Nephron (organoid): ENCODE results near the gene TTC12.

ENCODE experiments used
- H3K27ac Mint-ChIP-seq, 3 experiments: 2 replicates each; pipeline ENCODE4 v1.8.0; 2020; ENCODE audit warnings: mixed read lengths in 3 of 3, mild to moderate bottlenecking in 2 of 3, moderate library complexity in 1 of 3
- H3K27me3 Mint-ChIP-seq: 2 replicates; pipeline ENCODE4 v1.8.0; 2021; ENCODE audit warnings: low read depth, mild to moderate bottlenecking, moderate library complexity, mixed read lengths
- H3K36me3 Mint-ChIP-seq: 2 replicates; pipeline ENCODE4 v1.8.0; 2020; ENCODE audit warnings: low read depth, mixed read lengths
- H3K4me1 Mint-ChIP-seq: 2 replicates; pipeline ENCODE4 v1.8.0; 2020; ENCODE audit warnings: mixed read lengths
- H3K4me3 Mint-ChIP-seq, 3 experiments: 2 replicates each; pipeline ENCODE4 v1.8.0; 2020; ENCODE audit warnings: mild to moderate bottlenecking in 3 of 3, mixed read lengths in 3 of 3, moderate library complexity in 2 of 3
- H3K9me3 Mint-ChIP-seq: 2 replicates; pipeline ENCODE4 v1.8.0; 2020; ENCODE audit warnings: mixed read lengths
- TF ChIP-seq, protein P1 (sequence below), 3 experiments: fragments of 200-600 bp; sonication (generic); IDR thresholded peaks; one replicate each; pipeline ENCODE4 v1.5.0; 2021; ENCODE audit warnings: antibody characterized with exemption in 3 of 3; ENCODE audit not compliant: unreplicated experiment in 3 of 3

TTC12 gene

DNA sequence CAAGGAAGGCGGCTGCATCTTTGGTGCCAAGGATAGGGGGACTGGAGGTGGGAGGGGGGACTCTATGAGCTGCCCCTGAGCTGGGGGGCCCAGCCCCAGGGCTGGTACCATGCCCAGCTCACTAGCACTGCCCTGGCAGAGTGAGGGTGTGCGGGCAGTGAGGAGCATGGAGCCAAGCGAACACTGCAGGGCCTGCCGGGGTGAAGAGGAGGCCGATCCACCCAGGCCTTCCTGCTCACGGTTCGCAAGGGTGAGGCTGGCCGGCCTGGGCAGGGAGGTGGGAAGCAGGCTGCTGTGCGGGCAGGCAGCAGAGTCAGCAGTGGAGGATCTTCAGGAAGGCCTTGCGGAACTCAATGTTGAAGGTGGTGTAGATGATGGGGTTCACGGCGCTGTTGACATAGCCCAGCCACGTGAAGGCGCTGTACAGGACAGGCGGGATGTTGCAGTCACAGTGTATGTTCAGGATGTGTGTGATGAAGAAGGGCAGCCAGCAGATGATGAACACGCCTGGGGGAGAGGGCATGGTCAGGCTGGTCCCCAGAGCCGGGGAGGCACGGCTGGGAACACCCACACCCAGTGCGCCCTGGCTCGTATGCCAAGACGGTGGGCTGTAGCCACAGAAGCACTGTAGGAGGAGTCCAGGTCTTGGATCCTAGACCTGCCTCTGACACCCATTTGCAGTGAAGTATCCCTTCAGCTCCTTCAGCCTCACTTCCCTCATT, 96.2 kb downstream of the TTC12 start:
- Mint-ChIP-seq H3K36me3 (no peaks in the 10 kb centered on the region), H3K27me3 (peaks cover 20% of the 10 kb centered on the region), H3K9me3 (no peaks in the 10 kb centered on the region), H3K27ac (no peak overlapping the region), H3K4me1 (no peaks in the 10 kb centered on the region), H3K4me3 (no peak overlapping the region)
- TF ChIP-seq, protein P1, sequence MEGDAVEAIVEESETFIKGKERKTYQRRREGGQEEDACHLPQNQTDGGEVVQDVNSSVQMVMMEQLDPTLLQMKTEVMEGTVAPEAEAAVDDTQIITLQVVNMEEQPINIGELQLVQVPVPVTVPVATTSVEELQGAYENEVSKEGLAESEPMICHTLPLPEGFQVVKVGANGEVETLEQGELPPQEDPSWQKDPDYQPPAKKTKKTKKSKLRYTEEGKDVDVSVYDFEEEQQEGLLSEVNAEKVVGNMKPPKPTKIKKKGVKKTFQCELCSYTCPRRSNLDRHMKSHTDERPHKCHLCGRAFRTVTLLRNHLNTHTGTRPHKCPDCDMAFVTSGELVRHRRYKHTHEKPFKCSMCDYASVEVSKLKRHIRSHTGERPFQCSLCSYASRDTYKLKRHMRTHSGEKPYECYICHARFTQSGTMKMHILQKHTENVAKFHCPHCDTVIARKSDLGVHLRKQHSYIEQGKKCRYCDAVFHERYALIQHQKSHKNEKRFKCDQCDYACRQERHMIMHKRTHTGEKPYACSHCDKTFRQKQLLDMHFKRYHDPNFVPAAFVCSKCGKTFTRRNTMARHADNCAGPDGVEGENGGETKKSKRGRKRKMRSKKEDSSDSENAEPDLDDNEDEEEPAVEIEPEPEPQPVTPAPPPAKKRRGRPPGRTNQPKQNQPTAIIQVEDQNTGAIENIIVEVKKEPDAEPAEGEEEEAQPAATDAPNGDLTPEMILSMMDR (IDR thresholded peaks at IDR 0.05; ENCODE audit: unreplicated experiment in 3 of 3), result no peak

DNA sequence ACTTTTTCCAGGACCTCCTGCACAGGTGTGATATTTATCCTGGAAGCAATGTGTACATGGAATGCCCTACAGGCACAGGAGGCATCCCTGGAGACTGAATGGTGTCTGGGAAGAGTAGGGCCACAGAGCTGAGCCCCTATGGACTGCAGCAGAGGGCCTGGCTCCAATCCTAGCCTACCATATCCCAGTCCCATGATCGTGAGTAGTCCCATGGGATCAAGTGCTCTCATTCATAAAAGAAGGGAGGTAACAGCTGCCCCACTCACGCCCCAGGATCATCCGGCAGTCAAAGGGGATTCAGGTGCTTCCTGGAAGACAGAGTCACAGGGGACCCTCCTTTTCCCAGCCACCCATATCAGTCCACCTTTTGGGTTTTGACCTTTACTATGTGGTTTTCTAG, 97.2 kb downstream of the TTC12 start:
- TF ChIP-seq, protein P1 (IDR thresholded peaks at IDR 0.05; ENCODE audit: unreplicated experiment in 3 of 3), result no peak
- Mint-ChIP-seq H3K36me3 (no peaks in the 10 kb centered on the region), H3K27me3 (peaks cover 17% of the 10 kb centered on the region), H3K4me3 (no peak overlapping the region), H3K9me3 (no peaks in the 10 kb centered on the region), H3K27ac (no peak overlapping the region), H3K4me1 (no peaks in the 10 kb centered on the region)

DNA sequence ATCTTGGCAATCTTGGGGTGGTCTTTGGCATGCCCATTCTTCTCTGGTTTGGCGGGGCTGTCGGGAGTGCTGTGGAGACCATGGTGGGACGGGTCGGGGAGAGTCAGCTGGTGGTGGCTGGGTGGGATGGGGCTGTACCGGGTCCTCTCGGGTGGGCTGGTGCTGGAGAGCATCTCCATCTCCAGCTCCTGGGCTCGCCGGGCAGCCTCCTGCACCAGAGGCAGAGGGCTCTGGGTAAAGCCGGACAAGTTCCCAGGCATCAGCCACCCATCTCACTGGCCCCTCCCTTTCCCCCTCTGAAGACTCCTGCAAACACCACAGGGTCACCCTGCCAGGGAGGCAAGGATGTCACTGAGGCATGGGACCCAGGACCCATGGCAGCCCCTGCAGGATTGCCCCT, 98.3 kb downstream of the TTC12 start:
- Mint-ChIP-seq H3K9me3 (no peaks in the 10 kb centered on the region), H3K36me3 (no peaks in the 10 kb centered on the region), H3K4me1 (no peaks in the 10 kb centered on the region), H3K27ac (no peak overlapping the region), H3K4me3 (no peak overlapping the region), H3K27me3 (peaks cover 19% of the 10 kb centered on the region)
- TF ChIP-seq, protein P1 (IDR thresholded peaks at IDR 0.05; ENCODE audit: unreplicated experiment in 3 of 3), result no peak

DNA sequence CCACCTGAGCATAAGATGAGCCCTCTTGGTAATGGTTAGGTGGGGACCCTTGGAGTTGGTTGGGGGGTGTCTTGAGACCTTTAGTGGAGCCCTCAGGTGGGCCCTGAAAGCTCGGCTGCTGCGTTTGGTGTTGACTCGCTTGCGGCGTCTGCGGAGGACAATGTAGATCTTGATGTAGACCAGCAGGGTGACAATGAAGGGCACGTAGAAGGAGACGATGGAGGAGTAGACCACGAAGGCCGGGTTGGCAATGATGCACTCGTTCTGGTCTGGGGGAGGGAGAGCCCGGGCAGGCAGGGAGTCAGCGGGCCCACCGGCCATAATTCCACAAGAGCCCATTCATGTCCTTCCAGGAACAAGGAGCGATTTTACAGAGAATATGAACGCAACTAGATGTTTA, 101.0 kb downstream of the TTC12 start:
- no peak overlapping the region for H3K27ac Mint-ChIP-seq
- TF ChIP-seq, protein P1 (IDR thresholded peaks at IDR 0.05; ENCODE audit: unreplicated experiment in 3 of 3), result no peak
- H3K9me3 Mint-ChIP-seq, result no peaks in the 10 kb centered on the region
- no peak overlapping the region for H3K4me3 Mint-ChIP-seq
- H3K4me1 Mint-ChIP-seq, result no peaks in the 10 kb centered on the region
- H3K27me3 Mint-ChIP-seq, result peaks cover 27% of the 10 kb centered on the region
- no peaks in the 10 kb centered on the region for H3K36me3 Mint-ChIP-seq
